NCI-H2227 (cell line): ENCODE data around the gene PCP4.
A peak's percentile ranks its signal among the peaks of the same experiment; 100 is the strongest.
"Not testable (repeated sequence)": the region's sequence is repeated elsewhere in the genome, so short reads cannot be mapped to it uniquely, and the experiment has no call there.

Experiments used
- DNase-seq: peaks from one replicate; lab custom pipeline; 2025; ENCODE audit not compliant: unreplicated experiment; lab: John Stamatoyannopoulos, UW

Gene PCP4

DNA sequence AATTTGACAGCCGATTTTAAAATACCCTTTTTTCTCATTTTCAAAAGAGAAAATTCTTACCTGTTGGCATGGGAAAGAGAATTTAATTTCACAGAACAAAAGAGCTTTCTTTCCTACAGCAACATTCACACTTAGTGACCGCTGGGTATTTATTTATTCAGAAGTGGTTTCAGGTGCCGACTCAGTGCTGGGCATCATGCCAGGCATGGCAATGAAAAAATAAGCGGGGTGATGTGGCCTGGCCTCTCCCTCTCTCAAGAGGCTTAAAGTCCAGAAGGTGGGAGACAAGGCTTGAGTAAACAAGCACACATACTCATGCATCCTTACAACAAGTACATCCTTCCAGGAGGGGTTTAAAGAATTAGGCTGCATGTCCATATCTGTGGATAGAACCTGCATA, 4.1 kb upstream of the PCP4 start:
- DNase-seq = peak; percentile 42

DNA sequence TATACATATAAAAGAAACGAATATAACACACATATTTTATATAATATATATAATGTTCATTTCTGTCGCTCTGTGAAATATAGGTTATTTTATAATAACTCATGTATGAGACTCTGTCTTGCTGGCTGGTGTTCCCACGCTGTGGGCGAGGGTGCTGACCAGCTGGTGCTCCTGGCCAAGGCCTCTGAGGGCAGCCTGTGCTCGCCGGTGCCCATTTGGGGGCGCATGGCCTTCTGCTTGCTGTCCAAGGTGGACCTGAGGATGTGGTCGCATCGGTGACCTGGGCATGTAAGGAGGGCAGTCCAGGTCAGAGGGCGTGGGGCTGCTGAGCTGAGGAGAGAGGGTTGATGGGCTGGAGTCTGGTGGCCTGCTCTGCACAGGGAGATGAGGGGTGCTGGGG, 1.1 kb upstream of the PCP4 start:
- no peak for DNase-seq

DNA sequence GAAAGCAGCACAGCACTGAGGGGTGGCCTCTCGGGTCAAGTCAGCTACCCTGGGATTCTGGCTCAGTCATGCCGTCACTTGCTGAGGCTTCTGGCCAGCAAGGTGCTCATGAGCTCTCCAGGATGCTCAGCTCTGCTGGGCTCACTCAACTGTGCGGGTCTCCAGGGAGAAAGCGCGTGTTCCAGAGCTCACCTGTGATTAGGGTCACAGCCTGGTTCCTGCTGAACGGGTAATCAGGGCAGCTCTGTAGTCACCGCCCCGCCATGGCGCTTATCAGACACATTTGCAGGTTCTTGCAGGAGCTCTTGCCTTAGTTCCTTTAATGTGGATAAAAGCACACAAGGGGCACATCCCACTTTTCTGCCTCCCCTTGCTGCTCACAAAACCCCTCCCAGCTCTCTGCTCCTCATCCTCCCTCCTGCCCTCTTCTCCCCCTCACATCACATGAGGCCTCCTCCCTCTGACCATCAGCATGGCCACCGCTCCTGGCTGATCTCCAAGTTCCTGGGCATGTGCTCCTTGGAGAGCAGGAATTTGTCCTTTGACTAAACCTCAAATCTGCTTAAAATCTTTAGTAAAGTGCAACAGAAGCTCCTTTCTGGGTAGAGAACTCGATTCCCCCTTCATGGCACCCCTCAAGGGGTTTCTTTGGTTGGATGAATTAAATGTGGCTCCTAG, 2.0 kb downstream of the PCP4 start:
- DNase-seq = no peak

DNA sequence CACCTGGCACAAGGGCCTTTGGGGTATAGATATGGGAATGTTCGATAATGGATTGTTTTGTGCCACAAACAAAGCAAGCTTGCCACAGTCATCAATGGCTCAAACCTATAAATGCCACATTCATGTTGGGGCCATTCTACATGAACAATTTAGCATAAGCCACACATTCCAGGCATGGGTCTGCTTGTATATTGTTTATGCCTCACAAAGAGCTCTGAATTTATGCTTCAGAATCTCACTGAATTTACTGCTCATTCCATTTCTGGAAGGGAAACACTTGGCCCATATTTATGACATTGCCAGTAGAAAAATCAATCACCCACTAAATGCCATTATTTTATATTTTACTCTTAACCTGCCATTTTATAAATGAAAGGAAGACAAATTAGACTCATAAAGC, 6.4 kb downstream of the PCP4 start:
- no peak for DNase-seq

DNA sequence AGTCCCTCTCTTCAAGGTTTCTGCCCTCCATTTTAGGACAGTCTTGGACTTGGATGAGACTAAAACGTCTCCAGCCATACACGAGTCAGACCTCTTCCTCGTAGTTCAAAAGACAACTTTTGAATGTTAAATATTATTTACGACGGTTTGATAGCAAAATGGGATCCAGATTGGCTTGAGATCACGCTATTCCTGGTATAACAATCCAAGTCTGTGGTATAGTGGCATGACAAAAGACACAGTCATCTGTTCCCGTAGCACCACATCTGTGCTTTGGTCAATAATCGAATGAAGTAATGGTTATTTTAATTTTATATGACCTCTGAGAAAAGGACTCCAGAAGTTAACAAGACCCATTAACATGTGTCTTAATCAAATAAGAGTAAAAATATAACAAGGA, 7.0 kb downstream of the PCP4 start:
- DNase-seq = no peak

DNA sequence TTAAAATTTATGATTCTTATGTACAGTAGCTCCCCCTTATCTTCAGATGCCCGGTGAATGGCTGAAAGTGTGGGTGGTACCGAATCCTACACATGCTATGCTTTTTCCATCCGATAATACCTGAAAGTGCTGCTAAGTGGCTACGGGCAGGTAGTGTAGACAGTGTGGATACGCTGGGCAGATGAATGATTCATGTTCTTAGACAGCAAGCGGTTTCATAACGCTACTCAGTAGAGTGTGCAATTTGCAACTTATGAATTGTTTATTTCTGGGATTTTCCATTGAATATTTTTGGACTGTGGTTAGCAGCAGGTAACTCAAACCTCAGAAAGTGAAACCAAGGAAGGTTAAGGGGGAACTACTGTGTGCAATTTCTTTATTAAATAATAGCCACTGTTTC, 7.5 kb downstream of the PCP4 start:
- DNase-seq = no peak

DNA sequence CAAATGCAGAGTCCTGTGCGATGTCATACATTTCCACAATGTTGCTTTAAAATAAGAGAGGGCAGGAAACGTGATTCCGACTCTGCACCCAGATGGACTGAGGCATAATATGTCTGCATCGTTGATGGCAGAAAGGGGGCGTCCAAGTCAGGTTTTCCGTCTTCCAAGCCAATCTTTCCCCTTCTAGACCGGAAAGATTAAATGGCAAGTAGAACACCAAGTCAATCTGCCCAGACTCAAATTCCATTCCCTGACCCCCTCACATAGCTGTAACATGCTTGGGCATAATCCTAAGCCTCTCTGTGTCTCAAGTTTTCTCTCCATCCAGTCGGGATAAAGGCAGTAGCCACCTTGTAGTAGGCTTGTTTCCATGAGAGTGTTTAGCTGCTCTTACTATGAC, 14.4 kb downstream of the PCP4 start:
- DNase-seq = no peak

DNA sequence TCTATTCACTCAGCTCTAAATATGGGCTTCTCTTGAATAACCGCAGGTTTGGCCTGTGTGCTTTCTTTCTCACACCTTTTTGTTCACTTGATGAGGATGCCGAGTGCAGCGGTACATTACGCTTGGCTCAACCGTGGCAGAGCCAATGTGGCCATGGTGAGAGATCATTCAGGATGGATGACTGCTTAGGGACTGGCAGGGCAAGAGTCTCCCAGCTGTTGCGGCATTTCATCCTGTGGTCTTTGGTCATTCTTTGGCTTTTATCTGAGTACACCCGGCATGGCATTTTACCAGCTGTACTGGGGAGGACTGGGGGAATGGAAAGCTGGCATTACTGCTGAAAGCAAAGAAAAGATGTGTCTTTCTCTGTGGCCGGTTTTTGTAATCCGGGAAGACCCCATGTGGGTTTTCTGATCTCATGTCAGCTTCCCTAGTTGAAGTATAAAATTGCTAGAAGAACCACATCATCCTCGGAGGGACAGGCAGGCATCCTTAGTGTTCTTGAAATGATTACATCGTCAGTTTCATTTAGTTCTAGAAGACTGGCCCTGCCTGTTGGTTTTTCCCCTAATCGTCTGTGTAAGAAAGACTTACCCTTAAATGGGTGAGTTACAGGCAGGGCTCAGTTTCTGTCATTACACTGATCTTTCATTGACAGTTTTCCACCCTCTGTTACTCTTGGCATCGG, 15.1 kb downstream of the PCP4 start:
- DNase-seq = no peak

DNA sequence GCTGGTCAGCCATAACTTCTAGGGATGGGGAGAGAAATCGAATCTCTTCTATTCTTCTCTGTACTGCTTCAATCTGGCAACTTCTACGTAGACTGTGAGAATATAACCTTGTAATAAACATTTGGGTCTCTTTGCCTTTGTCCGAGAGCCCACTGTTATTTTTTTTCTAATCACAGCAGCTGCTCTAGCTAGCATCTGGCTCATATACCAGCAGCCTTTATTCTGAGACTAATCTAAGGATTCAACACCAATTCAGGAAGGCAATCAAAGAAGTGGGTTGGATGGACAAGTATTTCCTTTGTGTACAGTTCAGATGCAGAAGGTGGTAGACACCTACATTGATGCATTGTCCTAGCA, 15.6 kb downstream of the PCP4 start:
- no peak for DNase-seq

DNA sequence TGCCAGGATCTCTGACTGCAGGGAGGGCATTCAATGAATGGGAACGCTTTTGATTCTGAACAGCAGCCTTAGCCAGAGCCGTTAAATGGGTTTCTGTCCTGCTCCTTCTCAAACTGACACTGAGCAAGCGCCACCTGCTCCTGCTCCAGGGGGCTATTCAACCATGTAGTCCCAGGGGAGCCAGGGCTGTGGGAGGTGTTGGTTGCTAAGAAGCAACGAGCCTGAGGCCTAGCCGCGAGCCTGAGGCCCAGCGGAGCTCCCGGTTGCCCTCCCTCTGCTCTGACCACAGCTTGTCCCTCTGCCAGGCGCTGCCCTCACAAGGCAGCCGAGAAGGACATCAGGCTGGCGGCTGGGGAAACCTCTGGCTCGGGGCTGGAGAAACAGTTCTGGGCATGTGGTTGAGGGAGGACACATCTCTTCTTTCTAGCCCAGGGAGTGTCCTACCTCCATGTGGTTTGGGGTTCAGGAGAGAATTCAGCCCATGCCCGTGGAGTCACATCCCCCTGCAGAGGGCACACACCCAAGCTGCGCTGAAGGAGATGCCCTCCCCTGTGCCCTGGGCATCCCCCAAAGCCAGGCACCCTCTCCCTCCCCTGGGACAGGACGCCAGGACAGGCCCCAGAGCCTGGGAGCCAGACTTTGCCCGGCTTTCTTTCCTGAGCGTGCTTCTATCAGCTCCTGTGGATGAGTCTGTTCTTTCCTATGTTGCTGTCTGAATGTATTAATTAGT, 18.0 kb downstream of the PCP4 start:
- DNase-seq = no peak

DNA sequence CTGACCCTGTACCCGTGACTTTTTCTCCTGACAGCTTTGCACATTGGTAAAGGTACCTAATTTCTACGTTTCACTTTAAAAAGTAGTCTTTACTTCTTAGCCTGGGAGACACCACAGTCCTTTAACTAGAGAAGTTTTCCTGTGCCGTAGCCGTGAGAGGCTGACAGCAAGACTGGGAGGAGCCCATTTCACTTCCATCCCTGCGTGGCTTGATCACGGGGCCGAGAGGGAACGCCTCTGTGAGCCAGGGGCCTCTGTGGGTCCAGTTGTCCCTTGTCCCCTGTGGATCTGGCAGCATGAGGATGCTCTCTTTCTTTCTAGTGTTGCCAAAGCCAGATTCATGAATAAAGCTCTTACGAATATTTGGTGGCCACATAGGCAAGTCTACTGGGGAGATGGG, 21.6 kb downstream of the PCP4 start:
- no peak for DNase-seq

DNA sequence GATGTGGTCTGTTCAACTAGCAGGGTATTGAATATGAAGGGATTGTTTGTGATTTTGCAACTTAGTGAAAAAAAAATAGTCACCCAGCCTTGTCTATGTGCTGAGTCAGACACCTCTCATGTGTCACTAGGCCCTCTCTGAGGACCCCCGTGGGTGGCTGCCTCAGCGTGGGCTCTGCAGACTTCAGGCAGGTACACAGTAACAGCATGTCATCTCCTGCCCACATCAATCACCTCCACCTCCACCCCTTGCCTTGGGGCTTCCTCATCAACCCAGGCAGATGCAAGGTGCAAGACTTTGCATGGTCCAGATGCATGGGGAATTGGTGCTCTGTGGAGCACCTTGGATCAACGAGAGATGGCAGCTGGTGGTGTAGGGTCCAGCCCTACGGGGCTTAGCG, 23.9 kb downstream of the PCP4 start:
- DNase-seq = no peak

DNA sequence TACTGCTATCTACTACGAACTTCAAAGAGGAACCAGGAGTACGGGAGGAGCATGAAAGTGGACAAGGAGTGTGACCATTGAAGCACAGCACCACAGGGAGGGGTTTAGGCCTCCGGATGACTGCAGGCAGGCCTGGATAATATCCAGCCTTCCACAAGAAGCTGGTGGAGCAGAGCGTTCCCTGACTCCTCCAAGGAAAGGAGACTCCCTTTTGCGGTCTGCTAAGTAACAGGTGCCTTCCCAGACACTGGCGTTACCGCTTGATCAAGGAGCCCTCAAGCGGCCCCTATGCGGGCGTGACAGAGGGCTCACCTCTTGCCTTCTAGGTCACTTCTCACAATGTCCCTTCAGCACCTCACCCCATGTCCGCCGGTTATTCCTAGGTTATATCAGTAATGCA, 24.6 kb downstream of the PCP4 start:
- DNase-seq = not testable (repeated sequence)

DNA sequence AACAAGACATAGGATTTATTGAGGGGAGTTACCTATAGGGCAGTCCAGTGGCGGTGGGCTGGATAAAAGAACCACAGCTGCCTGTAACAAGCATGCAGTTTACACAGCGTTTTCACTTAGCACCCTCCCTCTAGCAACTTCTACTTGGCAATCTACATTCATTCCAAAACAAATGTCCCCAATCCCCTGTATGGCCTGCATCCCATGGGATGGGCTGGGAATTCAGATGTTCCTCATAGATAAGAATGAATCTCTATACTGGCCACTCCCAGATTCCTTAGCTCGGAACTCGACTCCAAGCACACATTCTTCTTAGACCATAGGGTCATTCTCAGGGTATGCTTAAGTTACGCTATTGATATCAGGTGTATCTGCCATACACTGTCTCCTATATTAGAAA, 33.3 kb downstream of the PCP4 start:
- no peak for DNase-seq

DNA sequence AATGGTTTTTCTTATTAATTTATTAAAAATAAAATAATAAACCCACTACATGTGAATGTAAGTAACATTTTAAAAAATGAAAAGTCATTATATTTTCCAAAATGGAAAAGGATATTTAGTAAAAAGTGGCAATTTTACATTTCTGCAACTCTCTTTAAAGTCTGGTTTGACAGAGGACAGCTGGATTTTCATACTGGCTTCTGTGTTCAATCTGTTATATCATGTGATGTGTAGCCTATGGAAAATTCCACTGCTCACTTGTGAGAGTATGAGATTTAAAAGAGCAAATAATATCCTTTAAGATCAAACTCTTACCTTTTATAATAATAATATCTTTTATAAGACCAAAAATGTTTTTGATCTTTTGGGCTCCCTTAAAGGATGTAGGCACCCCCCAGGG, 33.7 kb downstream of the PCP4 start:
- no peak for DNase-seq

DNA sequence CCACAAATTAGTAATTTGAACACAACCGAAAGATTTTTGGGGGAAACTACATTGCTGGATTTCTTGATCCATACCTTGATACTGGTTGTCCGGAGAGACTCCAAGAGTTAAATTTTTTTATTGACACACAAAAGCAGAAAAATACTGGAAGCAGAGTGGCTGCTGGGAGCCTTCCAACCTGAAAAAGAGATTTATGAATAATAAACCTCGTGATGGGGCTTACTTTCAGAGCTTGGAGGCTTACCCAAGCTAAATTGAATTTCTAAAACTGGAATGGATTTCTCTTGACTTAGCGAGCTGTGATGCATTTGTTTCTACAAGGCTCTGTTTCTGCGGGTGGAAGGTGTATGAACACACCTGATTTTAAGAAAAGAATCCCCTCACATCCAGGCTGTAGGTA, 35.7 kb downstream of the PCP4 start:
- no peak for DNase-seq

DNA sequence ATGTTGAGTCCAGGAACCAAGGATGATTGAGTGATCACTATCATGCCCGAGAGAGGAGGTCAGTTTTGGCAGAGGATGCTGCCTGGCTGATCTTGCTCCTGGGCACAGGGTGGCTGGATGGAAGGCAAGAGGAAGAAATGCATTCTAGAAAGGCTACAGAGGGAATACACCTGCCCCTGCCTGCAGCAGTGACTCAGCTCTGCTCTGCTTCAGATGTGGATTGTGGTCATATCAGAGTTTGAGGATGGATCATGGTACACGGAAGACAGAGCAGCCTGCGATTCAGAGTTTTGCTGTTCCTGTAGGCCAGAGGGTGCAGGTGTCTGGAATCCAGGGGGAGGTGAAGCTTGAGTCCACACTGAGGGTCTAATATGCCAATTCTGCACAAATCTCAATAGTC, 37.2 kb downstream of the PCP4 start:
- no peak for DNase-seq

DNA sequence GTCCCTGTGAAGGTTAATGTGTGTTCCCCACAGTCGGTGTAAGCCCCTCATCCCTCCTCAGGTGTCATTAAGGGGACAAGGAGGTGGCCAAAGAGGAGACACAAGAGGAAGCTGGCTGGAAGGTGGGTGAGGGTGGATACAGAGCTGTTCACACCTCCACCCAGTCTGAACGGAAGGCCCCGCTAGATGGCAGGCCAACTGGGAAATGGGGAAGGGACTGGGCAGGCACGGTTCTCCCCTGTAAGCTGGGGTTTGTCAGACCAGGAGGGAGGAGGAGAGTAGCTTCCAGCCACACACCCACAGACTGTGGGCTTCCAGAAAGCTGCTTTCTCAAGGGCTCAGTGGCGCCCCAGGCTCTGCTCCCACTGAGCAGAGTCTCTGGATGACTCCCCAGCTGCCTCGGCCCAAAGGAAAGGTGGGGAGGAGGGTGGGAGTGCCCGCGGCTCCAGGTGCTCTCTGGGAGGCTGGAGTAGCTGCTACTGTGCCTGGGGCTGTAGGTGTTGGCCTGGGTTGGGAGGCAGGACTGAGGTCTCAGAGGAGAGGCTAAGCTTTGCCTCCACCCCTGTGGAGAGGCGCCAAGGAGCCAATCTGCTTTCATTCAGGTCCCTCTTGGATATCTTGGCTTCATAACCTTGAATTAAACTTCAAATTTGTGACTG, 41.2 kb downstream of the PCP4 start:
- no peak for DNase-seq

DNA sequence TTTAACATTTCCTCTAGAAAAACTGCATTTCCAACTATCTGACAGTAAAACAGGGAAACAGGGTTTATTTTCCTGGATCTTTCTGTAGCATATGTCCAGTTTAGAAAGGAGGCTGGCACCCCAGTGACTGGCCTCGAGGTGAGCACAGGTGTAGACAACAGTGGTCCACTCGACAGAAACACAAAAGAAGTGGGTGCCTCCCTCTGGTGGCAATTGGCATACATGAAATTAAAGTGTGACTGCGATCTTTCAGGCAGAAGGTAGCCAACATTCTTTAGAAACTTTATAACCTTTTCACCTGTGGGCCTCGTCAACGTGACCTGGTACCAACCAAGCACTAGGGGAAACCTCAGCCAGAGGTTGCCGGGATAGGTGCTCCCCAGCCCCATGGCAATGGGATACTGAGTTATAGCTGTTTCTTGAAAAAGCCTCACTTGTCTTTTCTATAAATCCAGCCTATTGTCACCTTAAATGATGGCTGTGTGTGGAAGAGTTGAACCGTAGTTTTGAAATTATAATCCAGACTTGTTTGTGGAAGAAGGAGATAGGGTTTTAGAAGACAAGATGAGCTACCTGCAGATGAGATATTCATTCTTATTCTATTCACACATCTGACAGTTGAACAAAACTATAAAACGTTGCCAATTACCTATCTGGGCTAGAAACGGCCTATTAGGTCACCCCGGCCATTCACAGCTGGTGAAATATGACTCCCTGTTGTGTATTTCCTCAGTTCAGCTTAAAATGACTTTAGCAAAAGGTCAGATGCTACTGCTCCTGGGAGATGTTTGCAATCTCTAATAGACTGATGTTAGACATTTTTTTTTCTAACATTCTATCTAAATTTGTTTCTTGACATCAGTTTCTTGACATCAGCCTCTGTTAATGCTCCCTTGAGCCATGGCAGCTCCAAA, 44.3 kb downstream of the PCP4 start:
- peak; percentile 18 for DNase-seq

DNA sequence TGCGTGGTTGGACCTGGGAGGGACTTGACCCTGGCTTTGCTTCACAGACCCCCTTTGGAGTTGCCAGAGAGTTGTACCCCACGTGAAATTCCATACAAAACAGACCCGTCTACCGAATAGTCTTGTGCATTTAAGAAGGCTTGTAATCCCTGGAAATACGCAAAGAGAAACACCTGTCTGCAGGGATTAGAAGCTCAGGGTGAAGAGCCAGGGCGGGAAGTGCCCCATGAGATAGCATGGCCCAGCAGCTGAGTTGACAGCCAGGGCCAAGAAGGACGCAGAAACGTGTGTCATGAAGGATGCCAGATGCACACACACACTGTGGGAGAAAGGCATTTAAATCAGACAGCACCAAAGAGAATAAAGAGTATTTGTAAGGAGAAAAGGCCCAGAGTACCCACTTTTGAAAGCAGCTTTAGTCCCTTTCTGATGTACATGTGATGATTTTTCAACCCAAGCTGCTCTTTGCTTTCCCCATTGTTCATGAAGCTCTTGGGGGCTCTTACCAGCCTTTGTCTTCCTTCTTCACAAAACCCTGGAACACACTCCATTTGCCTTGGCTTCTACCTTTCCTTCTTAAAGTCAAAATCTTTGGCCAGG, 46.6 kb downstream of the PCP4 start:
- no peak for DNase-seq

DNA sequence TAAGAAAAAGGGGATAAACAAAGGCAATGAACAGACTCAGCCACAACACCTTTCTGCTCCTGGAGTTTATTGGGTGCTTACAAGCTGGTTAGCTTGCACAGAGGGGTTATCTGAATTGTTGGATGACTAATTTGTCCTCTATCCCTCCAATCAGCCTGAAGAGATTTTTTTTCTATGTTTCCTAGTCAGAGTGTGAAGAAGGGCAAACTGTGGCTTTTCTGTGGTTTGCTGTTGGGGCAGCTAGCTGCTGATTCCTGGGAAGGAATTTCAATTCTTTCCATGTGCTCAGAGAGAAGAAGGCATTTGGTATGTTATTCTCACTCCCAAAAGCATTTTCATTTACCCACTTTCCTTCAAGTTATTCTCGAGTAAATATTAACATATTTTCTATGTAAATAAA, 48.6 kb downstream of the PCP4 start:
- no peak for DNase-seq
